ENCODE results near the gene BAHCC1. TPM values are rescaled to one million over a fixed set of nuclear protein-coding genes. Genes with fewer than 3 reads are reported as not detected.
A peak's percentile ranks its signal among the peaks of the same experiment; 100 is the strongest.
"Not testable (repeated sequence)": the region's sequence is repeated elsewhere in the genome, so short reads cannot be mapped to it uniquely, and the experiment has no call there.

Gene BAHCC1
- total RNA-seq: not detected

DNA sequence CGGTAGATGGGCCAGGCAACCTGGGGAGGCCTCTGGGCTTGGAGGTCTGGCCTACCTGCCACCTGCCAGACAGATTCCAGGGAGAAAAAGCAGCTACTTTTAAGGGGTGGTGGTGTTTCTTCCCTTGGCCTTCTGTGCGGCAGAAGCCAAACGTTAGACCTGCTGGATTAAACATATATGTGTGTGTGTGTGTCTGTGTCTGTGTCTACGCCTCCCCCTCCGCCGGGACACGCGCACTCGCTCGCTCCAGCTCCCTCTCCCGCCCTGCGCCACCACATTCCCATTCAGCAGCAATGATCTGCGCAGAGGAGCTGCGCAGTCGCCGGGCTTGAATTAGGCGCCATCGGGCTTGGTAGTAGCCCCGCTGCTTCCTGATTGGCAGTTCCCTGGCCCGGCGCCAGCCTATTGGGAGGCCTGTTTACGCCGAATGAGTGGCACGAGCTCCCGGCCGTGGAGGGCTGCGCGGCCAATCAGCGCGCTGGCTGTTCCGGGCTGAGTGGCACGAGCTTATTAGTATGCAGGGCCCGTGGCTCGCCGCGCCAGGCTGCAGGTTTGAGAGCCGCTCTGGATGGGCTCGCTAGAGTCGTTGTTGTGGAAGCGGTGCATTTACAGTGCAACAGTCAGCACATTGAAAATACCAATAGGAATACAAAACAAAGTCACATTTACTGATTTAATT, at the start of gene BAHCC1:
TSS of gene BAHCC1 (plus strand) at position 537 of the 679 bp plus-strand sequence. CDS start 4,283 bp downstream, outside the sequence.
- DNase-seq: peak; percentile 54

DNA sequence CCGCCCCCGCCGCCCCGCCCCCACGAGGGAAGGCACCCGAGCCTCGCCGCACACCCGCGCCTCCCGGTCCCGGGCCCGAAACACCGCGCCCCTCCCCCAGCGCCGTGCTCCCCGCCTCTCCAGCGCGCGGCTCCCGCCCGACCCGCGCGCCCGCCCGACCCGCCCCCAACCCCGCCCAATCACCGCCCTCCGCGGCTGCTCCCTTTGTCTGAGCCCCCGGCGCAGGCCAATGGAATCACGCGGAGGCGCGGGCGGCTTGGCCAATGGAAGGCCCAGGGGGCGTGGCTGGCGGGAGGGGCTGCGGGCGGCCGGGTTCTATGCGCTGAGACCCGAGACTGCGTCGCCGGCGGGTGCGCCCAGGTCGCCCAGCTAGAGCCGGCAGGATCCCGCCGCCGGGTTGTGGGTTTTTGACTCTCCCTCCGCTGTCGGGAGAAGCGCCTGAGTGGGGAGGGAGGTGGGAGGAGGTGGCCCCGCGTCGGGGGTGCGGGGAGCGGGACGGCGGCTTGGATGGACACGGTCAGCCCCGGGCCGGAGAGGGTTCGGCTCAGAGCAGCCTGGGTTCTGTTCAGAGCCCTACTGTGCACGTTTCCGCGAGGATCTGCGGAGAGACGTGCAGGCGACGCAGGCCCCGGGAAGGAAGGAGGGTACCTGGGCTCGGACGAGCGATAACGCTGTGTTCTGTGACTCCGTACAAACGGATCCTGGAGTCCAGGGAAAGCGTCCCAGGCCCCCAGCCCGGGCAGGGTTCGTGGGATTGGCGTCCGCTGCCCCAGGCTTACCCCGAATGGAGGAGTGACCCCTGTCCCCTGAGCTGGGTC, 49.0 kb upstream of the BAHCC1 start:
- peak; percentile 86 for DNase-seq

DNA sequence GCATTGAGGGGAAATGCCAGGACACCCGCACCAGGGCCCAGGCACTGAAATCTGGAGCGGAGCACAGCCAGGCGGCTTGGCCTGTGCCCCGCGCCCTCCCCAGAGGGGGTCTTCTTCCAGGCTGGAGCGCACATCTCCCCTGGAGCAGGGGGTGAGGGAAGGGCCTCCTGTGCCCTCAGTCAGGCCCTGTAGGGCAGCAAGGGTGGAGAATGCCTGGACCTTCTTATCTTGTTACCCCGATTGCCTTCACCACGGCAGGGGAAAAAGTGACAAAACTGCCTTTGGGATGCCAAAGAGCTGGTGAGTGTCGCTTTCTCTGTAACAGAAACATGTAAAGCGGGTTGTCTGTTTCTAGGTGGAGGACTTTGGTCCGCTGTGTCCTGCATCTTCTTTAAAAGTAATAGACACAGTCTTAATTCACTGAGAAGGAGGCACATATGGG, 48.3 kb upstream of the BAHCC1 start:
- DNase-seq: no peak

DNA sequence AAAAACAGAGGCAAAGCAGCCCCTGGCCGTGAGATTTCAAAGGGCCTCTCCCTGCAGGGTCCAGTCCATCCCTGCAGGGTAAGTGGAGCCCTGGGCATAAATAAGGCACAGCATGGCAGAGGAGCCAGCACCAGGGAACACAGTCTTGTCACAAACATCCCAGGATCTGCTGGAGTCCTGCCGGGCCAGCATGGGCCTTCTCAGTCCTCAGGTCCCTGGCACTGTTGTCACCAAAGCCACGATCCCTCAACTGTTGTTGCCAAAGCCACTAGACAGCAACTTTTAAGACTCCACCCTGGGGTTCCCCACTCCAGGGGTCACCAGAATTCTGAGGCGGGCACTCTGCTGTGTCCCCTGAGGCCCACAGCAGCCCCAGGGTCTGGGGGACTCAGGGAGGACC, 47.8 kb upstream of the BAHCC1 start:
- DNase-seq: no peak

- no peak for DNase-seq
Measured at GRCh38 chr17:81348097-81349055, 46.9 kb upstream of the BAHCC1 start.

DNA sequence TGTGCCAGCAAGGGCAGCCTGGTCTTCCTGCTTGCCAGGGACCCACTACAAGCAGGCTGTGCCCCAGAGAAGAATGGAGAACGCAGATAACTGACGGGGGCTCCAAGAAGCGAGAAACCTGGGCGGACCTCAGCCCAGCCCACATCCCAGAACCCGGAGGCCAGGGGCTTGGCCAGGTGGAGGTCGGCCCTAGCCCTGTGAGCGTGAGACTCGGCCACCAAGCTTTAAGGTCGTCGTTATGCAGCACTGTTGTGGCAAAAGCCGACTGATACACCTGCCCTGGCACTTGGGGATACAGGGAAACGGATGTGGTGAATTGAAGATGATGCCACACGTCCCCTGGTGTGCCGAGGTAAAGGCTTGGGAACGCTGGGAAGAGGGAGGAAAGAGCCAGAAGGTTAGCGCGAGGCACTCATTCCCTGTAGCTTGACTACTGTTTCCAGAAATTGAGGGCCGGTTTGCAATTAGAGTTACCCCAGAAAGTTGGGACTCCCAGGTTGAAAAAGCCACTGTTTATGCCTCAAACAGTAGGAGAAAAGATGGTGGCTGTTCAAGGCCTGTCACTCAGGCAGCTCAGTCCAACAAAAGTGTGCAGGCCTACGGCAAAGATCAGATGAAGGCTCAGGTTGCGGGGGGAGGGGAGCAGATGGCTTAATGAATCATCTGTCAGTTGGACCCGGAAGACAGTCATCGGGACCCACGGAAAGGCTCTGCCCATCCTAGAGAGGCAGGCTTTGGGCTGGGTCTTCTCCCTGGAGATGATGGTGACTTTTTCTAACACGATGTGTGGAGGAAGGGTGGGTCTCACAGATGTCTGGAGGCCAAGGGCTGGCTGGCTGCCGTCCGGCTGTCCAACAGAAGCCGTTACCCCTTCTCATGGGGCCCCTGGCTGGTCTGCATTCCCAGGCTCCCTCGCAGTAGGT, 45.6 kb upstream of the BAHCC1 start:
- no peak for DNase-seq

DNA sequence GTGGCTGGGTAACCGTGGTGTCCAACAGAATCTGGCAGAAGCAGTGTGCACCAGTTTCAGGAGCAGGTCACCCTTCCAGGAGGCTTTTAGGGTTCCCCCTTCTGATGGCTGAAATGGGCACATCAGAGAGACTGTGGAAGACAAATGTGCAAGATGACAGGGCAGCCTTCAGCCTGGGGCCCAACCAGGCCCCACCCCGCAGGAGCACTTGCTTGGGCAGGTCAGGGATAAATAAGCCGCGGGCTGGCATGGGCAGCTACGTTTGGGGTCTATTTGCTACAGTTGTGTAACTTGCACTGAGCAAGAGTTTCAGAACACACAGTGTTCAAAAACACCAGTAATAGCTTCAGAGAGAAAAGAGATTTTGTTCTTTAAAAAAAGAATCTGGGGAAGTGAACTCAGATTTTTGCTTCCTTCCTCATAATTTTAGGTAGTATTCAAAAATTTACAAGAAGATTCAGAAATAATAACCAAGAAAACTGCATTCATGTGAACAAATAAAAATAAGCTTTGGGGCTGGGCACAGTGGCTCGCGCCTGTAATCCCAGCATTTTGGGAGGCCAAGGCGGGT, 44.9 kb upstream of the BAHCC1 start:
- DNase-seq: no peak

GRCh38 chr17:81351329-81352052, 43.8 kb upstream of the BAHCC1 start:
- not testable (repeated sequence) for DNase-seq

- not testable (repeated sequence) for DNase-seq
Measured at GRCh38 chr17:81352056-81352455, 43.2 kb upstream of the BAHCC1 start.

GRCh38 chr17:81354252-81354953, 40.9 kb upstream of the BAHCC1 start:
- DNase-seq: no peak

- no peak for DNase-seq
Measured at GRCh38 chr17:81354954-81355347, 40.3 kb upstream of the BAHCC1 start.

GRCh38 chr17:81359218-81359617, 36.0 kb upstream of the BAHCC1 start:
- DNase-seq: no peak

DNA sequence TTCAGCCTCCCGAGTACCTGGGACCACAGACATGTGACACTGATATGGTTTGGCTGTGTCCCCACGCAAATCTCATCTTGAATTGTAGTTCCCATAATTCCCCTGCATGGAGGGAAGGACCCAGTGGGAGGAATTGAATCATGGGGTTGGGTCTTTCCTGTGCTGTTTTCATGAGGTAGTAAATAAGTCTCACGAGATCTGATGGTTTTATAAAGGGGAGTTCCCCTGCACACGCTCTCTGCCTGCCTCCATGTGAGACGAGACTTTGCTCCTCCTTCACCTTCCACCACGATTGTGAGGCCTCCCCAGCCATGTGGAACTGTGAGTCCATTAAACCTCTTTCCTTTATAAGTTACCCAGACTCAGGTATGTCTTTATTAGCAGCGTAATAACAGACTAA, 33.3 kb upstream of the BAHCC1 start:
- DNase-seq: not testable (repeated sequence)

DNA sequence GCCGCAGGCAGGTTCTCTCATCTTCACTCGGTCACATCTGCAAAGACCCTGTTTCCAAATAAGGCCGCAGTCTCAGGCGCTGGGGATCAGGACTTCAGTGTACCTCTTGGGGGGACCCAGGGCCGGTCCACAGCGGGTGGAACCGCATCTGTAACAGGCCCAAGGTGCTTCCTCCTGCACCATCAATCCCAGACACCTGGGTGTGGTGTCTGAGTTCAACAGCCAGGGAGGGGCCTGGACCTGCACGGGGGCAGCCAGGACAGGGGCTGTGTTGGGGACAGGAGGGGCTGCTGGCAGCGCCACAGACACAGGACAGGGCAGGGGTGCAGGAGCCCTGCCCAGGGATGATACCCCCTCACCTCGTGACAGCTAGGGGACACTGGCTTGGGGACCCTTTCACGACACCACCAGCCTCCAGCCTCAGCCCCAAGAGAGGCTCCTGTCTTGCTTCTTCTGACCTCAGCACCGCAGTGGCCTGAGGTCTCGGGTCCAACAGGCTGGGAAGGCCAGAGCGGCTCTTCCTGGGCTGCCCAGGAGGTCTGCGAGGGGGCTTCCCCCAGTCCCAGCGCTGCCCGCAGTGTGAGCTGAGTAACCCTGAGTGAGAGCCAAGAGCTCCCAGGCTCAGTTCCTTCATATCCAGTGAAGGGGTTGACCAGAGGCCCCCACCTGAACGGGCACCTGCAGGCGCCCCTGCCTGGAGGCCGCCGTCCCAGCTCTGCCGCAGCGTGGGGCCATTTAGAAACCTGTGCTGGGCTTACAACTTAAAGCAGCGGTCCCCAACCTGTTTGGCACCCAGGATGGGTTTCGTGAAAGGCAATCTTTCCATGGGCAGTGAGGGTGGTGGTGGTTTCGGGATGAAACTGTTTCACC, 30.7 kb upstream of the BAHCC1 start:
- no peak for DNase-seq

- no peak for DNase-seq
Measured at GRCh38 chr17:81365148-81365600, 30.1 kb upstream of the BAHCC1 start.

DNA sequence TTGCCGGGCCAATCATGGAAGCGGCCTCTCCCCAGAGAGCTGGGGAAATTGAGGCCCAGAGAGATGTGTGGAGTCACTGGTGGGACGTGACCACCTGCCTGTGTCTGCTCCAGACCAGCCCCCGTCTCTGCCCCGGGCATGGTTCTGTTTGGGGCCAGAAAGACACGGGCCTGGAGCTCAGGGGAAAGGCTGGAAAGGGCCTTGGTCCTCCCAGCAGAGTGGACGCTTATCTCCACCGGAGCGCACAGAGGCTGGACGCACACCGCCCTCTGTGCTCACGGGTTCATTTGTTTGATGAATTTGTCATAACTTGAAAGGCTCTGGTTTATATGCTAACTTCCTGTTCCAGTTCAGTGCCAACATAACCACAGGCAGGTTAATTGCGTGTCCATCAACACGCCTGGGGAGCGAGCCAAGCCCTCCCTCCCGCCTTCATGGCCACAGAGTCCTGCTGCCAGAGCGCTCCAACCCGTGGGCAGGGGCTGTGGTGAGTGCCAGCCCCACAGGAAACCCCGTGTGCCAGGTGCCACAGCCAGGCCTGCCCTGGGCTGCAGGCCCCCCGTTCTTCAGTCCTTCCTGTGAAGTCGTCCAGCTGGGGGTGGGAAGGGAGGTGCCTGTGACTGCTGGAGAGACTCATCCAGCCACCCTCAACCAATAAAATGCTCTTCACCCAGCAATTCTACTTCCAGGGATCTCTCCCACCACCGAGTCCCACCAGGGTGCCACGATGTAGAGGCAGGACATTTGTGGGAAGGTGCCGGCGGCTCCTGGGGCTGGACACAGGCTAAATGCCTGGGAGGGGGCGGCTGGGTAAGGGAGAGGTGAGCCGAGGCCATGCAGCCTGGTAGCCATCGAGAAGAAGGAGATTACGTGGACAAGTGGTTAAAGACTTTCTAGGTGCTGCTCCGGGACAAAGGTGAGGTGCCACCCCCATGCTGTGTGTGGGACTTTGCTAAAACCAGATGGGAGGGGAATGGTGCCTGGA, 29.4 kb upstream of the BAHCC1 start:
- DNase-seq: no peak

- no peak for DNase-seq
Measured at GRCh38 chr17:81366648-81367047, 28.6 kb upstream of the BAHCC1 start.

DNA sequence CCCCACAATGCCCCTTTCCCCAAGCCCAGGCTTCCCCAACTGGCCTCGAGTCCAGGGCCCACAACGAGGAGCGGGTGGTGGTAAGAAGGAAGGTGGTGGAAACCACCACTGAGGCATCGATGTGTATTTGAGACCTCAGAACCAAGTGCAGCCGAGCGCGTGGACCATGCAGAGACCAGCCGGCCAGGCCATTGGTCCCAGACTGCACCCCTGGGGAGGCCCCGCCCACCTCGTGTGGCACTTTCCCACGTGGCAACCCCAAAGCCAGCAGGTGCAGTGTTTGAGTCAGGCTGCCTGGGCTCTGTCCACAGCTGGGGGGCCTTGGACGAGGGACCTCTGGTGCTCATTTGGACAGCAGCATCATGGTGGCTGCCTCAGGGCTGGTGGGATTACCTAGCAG, 28.1 kb upstream of the BAHCC1 start:
- no peak for DNase-seq

Data from effector CD4-positive, alpha-beta T cell (primary cell).